DMS 273 (cell line): ENCODE data around the gene FEN1.

Experiments
- DNase-seq: peaks from one replicate; lab custom pipeline; 2025; ENCODE audit not compliant: unreplicated experiment; lab: John Stamatoyannopoulos, UW

The FEN1 gene

GRCh38 chr11:61774411-61774810, 18.3 kb upstream of the FEN1 start:
- DNase-seq, result no peak

- no peak for DNase-seq
Observed at GRCh38 chr11:61775106-61775505, 17.6 kb upstream of the FEN1 start.

GRCh38 chr11:61775606-61776554, 16.8 kb upstream of the FEN1 start:
- no peak for DNase-seq

GRCh38 chr11:61776561-61777075, 16.1 kb upstream of the FEN1 start:
- DNase-seq, result peak; percentile 69

GRCh38 chr11:61777234-61778090, 15.2 kb upstream of the FEN1 start:
- no peak for DNase-seq

- no peak for DNase-seq
Observed at GRCh38 chr11:61778357-61778886, 14.3 kb upstream of the FEN1 start.

- no peak for DNase-seq
Observed at GRCh38 chr11:61778920-61779650, 13.6 kb upstream of the FEN1 start.

- no peak for DNase-seq
Observed at GRCh38 chr11:61779666-61780525, 12.8 kb upstream of the FEN1 start.

GRCh38 chr11:61780581-61781162, 12.0 kb upstream of the FEN1 start:
- no peak for DNase-seq

- no peak for DNase-seq
Observed at GRCh38 chr11:61781585-61781984, 11.1 kb upstream of the FEN1 start.

GRCh38 chr11:61782299-61782698, 10.4 kb upstream of the FEN1 start:
- no peak for DNase-seq

GRCh38 chr11:61782841-61783240, 9.9 kb upstream of the FEN1 start:
- DNase-seq, result no peak

- DNase-seq, result no peak
Observed at GRCh38 chr11:61783717-61784505, 8.8 kb upstream of the FEN1 start.

- DNase-seq, result no peak
Observed at GRCh38 chr11:61784506-61784805, 8.3 kb upstream of the FEN1 start.

GRCh38 chr11:61785837-61786402, 6.8 kb upstream of the FEN1 start:
- DNase-seq, result no peak

GRCh38 chr11:61787928-61788491, 4.7 kb upstream of the FEN1 start:
- peak; percentile 60 for DNase-seq

- DNase-seq, result peak; percentile 83
Observed at GRCh38 chr11:61791737-61792309, 888 bp upstream of the FEN1 start.
